GM18505 (cell line): ENCODE results near the gene ADSS1.

Source experiments
- ATAC-seq: cut with Tn5 transposase; IDR thresholded peaks from one replicate; pipeline ENCODE4 v1.9.1; 2021; ENCODE audit not compliant: unreplicated experiment
- POLR2A ChIP-seq: IDR thresholded peaks from 4 replicates; pipeline ENCODE4 v1.6.1; 2011; ENCODE audit warnings: borderline replicate concordance; ENCODE audit not compliant: insufficient read depth, insufficient read length; ENCODE audit errors: extremely low read depth

The ADSS1 gene

GRCh38 chr14:104723651-104724406, at the start of gene ADSS1:
TSS of gene ADSS1 (plus strand) at chr14:104724229. CDS start at chr14:104724271, 42 bp downstream.
- ATAC-seq, result no peak
- TF ChIP-seq POLR2A, result no peak

- TF ChIP-seq POLR2A, result no peak
- ATAC-seq, result no peak
These were observed 48.6 kb upstream of the ADSS1 start for GRCh38 chr14:104675447-104675846.

GRCh38 chr14:104676130-104676693, 47.8 kb upstream of the ADSS1 start:
- ATAC-seq, result no peak
- no peak for TF ChIP-seq POLR2A

GRCh38 chr14:104676694-104677511, 47.1 kb upstream of the ADSS1 start:
- no peak for TF ChIP-seq POLR2A
- ATAC-seq, result no peak

- TF ChIP-seq POLR2A, result peak; percentile 2
- ATAC-seq, result no peak
These were observed 46.3 kb upstream of the ADSS1 start for GRCh38 chr14:104677512-104678332.

- no peak for ATAC-seq
- TF ChIP-seq POLR2A, result no peak
These were observed 45.7 kb upstream of the ADSS1 start for GRCh38 chr14:104678346-104678745.

GRCh38 chr14:104678901-104679705, 44.9 kb upstream of the ADSS1 start:
- no peak for ATAC-seq
- TF ChIP-seq POLR2A, result no peak

- no peak for ATAC-seq
- TF ChIP-seq POLR2A, result no peak
These were observed 43.8 kb upstream of the ADSS1 start for GRCh38 chr14:104680056-104680805.

- peak; percentile 31 for ATAC-seq
- TF ChIP-seq POLR2A, result no peak
These were observed 43.0 kb upstream of the ADSS1 start for GRCh38 chr14:104680806-104681688.

- no peak for TF ChIP-seq POLR2A
- ATAC-seq, result no peak
These were observed 42.3 kb upstream of the ADSS1 start for GRCh38 chr14:104681689-104682074.
